Osteoblast (primary cell): ENCODE results near the gene RADIL. TPM values are rescaled to one million over a fixed set of nuclear protein-coding genes. Genes with fewer than 3 reads are reported as not detected.

Source experiments
- DNase-seq: peaks from one replicate; pipeline ENCODE4 v3.0.0; 2011; ENCODE audit warnings: low spot score, mixed read lengths; ENCODE audit not compliant: insufficient read length; ENCODE audit errors: missing footprints
- H2AFZ ChIP-seq: 2 replicates; pipeline ENCODE4 v1.6.0; 2011; ENCODE audit warnings: mild to moderate bottlenecking, low read length
- H3K27ac ChIP-seq: 2 replicates; pipeline ENCODE4 v1.5.1; 2011; ENCODE audit warnings: mild to moderate bottlenecking, low read depth, low read length, moderate library complexity
- H3K27me3 ChIP-seq: 2 replicates; pipeline ENCODE4 v1.6.0; 2012; ENCODE audit warnings: mild to moderate bottlenecking, control low read depth, inconsistent platforms, low read length, moderate library complexity; ENCODE audit not compliant: insufficient read depth
- H3K36me3 ChIP-seq: 2 replicates; pipeline ENCODE4 v1.5.1; 2011; ENCODE audit warnings: mild to moderate bottlenecking, low read length, control low read depth, moderate library complexity; ENCODE audit not compliant: insufficient read depth
- H3K4me1 ChIP-seq: 2 replicates; pipeline ENCODE4 v1.5.1; 2011; ENCODE audit warnings: mild to moderate bottlenecking, low read length, control low read depth, moderate library complexity; ENCODE audit not compliant: insufficient read depth
- H3K4me2 ChIP-seq: 2 replicates; pipeline ENCODE4 v1.6.0; 2011; ENCODE audit warnings: mild to moderate bottlenecking, low read length; ENCODE audit not compliant: insufficient read depth
- H3K4me3 ChIP-seq: fragments of 200-600 bp; sonication (generic); 3 replicates; pipeline ENCODE4 v1.5.1; 2012; ENCODE audit warnings: mild to moderate bottlenecking, low read length, inconsistent platforms; ENCODE audit not compliant: insufficient read depth
- H3K79me2 ChIP-seq: 2 replicates; pipeline ENCODE4 v1.6.0; 2012; ENCODE audit warnings: mild to moderate bottlenecking, low read length, control low read depth, inconsistent platforms; ENCODE audit not compliant: insufficient read depth
- H3K9me3 ChIP-seq: 2 replicates; pipeline ENCODE4 v1.5.1; 2011; ENCODE audit warnings: low read depth, low read length, control low read depth
- H4K20me1 ChIP-seq: 2 replicates; pipeline ENCODE4 v1.6.0; 2012; ENCODE audit warnings: mild to moderate bottlenecking, low read length, control low read depth; ENCODE audit not compliant: insufficient read depth
- total RNA-seq: library from RNA; depleted of rRNA; stranded (reverse); fragments of >200 nt; gene quantifications from 2 replicates; pipeline ENCODE4 v1.2.3, GENCODE V29; 2012
- TF ChIP-seq, protein P1 (sequence below): IDR thresholded peaks from 2 replicates; pipeline ENCODE4 v1.5.1; 2011; ENCODE audit warnings: mild to moderate bottlenecking, low read depth, low read length, moderate library complexity; ENCODE audit errors: extremely low read depth

The RADIL gene, protein sequence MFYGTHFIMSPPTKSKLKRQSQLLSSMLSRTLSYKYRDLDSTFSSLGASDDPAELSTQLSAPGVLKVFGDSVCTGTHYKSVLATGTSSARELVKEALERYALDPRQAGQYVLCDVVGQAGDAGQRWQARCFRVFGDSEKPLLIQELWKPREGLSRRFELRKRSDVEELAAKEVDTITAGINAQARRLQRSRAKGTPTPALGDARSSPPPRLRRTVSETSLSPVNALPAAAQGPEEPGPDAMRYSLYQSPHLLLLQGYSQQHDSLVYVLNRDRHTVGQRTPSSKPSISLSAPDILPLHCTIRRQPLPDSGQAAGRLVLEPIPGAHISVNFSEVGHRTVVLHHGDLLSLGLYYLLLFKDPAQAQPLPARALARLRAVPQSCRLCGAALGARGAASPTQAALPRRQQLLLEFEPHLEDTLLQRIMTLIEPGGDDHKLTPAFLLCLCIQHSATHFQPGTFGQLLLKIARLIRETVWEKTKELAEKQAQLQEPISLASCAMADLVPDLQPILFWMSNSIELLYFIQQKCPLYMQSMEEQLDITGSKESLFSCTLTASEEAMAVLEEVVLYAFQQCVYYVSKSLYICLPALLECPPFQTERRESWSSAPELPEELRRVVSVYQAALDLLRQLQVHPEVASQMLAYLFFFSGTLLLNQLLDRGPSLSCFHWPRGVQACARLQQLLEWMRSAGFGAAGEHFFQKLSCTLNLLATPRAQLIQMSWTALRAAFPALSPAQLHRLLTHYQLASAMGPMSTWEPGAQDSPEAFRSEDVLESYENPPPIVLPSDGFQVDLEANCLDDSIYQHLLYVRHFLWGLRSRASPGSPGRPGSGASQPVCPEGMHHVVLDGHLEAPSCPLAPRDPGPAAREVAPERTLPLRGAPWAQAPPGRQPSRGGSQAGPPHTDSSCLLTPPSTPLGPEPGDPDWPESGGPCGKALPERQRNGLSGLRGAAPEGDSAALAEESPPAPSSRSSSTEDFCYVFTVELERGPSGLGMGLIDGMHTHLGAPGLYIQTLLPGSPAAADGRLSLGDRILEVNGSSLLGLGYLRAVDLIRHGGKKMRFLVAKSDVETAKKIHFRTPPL
- total RNA-seq = 0.29 and 1.1 TPM in 2 replicates

DNA sequence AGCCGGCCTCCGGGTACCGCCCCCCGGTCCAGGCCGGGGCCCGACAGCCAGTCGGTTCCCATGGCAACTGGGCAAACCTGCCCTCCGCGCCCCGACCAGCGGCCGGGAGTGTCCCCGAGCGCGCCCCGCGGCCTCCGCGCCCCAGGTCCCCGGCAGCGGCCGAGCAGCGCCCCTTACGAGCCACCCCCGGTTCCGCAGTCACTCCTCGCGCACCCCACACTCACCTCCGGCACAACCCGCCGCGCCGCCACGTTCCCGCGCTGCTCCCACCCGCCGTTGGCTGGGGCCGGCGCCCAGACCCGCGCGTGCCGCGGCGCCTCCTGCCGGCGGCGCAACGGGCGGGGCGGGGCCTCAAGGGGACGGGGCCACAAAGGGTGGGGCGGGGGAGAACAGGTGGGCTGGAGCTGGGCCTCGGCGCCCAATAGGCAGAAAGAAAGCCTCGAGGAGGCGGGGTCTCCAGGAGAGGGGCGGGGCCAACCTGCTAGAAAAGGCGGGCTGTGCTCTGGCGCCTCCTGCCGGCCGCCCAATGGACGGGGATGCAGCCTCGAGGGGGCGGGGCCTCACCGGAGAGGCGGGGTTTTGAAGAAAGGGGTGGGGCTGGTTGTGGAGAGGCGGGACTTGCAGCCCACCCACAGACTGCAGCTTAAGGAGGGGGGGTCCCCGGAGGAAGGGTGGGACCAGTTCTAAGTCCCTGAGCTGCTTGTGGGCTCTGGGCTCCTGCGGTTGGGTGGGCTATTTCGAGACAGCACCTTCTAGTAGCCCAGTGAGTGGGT lies at the start of gene RADIL:
Gene RADIL (minus strand): TSS at position 345 of the 773 bp plus-strand sequence. CDS start 5,577 bp downstream, outside the sequence.
- DNase-seq = peak; percentile 98
- H3K4me2 ChIP-seq = peak within 1 kb of the TSS; percentile 82
- H3K4me3 ChIP-seq = peak within 1 kb of the TSS; percentile 73
- TF ChIP-seq, protein P1, sequence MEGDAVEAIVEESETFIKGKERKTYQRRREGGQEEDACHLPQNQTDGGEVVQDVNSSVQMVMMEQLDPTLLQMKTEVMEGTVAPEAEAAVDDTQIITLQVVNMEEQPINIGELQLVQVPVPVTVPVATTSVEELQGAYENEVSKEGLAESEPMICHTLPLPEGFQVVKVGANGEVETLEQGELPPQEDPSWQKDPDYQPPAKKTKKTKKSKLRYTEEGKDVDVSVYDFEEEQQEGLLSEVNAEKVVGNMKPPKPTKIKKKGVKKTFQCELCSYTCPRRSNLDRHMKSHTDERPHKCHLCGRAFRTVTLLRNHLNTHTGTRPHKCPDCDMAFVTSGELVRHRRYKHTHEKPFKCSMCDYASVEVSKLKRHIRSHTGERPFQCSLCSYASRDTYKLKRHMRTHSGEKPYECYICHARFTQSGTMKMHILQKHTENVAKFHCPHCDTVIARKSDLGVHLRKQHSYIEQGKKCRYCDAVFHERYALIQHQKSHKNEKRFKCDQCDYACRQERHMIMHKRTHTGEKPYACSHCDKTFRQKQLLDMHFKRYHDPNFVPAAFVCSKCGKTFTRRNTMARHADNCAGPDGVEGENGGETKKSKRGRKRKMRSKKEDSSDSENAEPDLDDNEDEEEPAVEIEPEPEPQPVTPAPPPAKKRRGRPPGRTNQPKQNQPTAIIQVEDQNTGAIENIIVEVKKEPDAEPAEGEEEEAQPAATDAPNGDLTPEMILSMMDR = peak; percentile 57
- no peaks in the 10 kb centered on the region for H3K36me3 ChIP-seq
- peaks cover 10% of the 10 kb centered on the region for H3K4me1 ChIP-seq
- peak within 1 kb of the TSS; percentile 76 for H3K27ac ChIP-seq
- H4K20me1 ChIP-seq = no peaks in the 10 kb centered on the region
- H3K27me3 ChIP-seq = peaks cover 4% of the 10 kb centered on the region
- H3K79me2 ChIP-seq = no peaks in the 10 kb centered on the region
- H3K9me3 ChIP-seq = no peaks in the 10 kb centered on the region
- H2AFZ ChIP-seq = peak within 1 kb of the TSS; percentile 97

DNA sequence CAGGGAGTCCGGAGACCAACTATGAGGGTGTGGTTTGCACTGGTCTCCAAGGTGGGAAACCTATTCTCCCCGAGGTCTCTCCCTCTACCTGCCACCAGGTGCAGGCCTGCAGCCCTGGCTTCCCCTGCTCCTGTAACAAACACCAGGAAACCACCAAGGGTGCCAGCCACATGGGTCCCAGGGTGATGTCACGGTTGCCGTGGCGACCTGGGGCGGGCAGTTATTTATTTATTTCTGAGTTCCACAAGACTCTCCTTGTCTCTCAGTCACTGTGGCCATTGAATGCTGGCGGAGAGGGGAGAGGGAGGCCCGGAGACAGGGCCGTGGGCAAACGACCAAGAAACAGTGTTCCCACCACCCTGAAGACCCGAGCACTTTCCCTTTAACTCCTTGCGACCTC lies 48.4 kb upstream of the RADIL start:
- H3K36me3 ChIP-seq = no peaks in the 10 kb centered on the region
- no peak overlapping the region for H3K4me3 ChIP-seq
- H3K4me2 ChIP-seq = no peak overlapping the region
- no peak overlapping the region for H2AFZ ChIP-seq
- TF ChIP-seq, protein P1 = no peak
- H3K79me2 ChIP-seq = no peaks in the 10 kb centered on the region
- no peaks in the 10 kb centered on the region for H3K9me3 ChIP-seq
- H4K20me1 ChIP-seq = no peaks in the 10 kb centered on the region
- no peak overlapping the region for H3K27ac ChIP-seq
- DNase-seq = no peak
- H3K4me1 ChIP-seq = no peaks in the 10 kb centered on the region
- peaks cover 2% of the 10 kb centered on the region for H3K27me3 ChIP-seq

DNA sequence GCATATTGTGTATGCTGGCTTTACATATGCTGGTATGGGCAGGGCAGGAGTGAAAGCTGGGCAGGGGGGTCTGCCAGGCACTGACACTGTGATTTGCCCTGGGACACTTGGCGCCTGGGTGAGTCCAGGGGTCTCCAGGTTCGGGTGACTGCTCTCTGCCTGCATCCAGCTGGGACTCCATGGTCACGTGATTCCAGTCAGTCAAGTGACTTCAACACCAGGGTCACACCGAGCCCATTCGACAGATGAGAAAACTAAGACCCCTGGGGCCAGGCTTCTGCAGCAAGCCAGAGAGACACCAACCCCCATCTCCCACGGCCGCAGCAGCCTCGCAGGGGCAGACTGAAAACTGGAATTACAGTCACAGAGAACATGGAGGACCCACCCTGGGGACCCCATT lies 45.5 kb upstream of the RADIL start:
- Histone ChIP-seq H3K27me3 (peaks cover 2% of the 10 kb centered on the region), H3K27ac (no peak overlapping the region), H4K20me1 (no peaks in the 10 kb centered on the region), H2AFZ (no peak overlapping the region), H3K79me2 (no peaks in the 10 kb centered on the region), H3K4me1 (no peaks in the 10 kb centered on the region), H3K4me3 (no peak overlapping the region), H3K36me3 (no peaks in the 10 kb centered on the region), H3K9me3 (no peaks in the 10 kb centered on the region), H3K4me2 (no peak overlapping the region)
- TF ChIP-seq, protein P1 = no peak
- DNase-seq = no peak
